Stimulated activated naive CD8-positive, alpha-beta T cell treated with anti-CD3 and anti-CD28 coated beads, Interleukin-15, Interleukin-2, amounts not matched to agents 100 ng/mL and 50 ng/mL, for 24 hours (primary cell): ENCODE results near the gene ATP10B.
"Not testable (repeated sequence)": the region's sequence is repeated elsewhere in the genome, so short reads cannot be mapped to it uniquely, and the experiment has no call there.

Experiments
- H3K27ac Mint-ChIP-seq: one replicate; pipeline ENCODE4 v1.8.0; 2021; ENCODE audit warnings: mild to moderate bottlenecking, mixed read lengths
- H3K27me3 Mint-ChIP-seq: one replicate; pipeline ENCODE4 v1.8.0; 2021; ENCODE audit warnings: mixed read lengths
- H3K36me3 Mint-ChIP-seq: one replicate; pipeline ENCODE4 v1.8.0; 2021; ENCODE audit warnings: low read depth, mixed read lengths
- H3K4me1 Mint-ChIP-seq: one replicate; pipeline ENCODE4 v1.8.0; 2021; ENCODE audit warnings: low read depth, mixed read lengths
- H3K4me3 Mint-ChIP-seq: one replicate; pipeline ENCODE4 v1.8.0; 2021; ENCODE audit warnings: mild to moderate bottlenecking, mixed read lengths
- H3K9me3 Mint-ChIP-seq: one replicate; pipeline ENCODE4 v1.8.0; 2021; ENCODE audit warnings: mixed read lengths

ATP10B gene

DNA sequence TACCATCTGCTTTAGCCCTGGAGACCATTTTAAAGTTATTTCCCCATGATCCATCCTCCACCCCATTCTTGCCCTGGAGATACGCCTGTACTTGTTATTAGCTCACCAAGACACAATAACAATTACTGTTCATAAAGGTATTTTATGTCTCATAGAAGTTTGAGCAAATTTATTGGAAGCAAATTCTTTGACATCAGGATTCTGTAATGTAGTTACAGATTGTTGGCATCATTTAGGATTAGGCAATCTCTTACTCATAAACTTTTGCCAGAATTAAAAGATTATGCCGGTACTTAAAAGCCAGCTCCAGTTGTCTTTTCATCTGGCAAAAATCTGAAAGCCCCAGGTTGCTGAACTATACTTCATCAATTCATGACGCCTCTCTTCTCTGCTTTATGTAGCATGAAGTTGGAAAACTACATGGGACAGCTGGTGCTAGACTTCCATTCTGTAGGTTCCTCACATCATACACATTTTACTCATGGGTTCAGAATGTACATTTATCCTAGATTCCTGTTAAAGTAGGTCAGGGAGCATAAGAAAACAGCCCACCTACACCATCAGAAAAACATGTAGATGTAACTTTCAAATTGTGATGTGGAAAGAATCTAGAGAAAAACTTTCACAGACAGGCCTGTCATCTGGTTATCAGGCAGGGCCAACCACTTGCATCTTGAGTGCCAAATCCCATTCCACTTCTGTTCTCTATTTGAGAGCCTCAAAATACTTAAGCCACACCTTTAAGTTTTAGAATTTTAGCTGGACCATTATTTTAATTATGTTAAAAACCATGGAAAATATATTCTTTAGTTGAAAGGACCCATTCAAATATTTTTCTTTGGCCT is 14.0 kb downstream of the ATP10B start:
- H3K4me3 Mint-ChIP-seq, result no peak overlapping the region
- H3K27me3 Mint-ChIP-seq, result peaks cover 4% of the 10 kb centered on the region
- H3K36me3 Mint-ChIP-seq, result no peaks in the 10 kb centered on the region
- H3K4me1 Mint-ChIP-seq, result peaks cover 2% of the 10 kb centered on the region
- no peak overlapping the region for H3K27ac Mint-ChIP-seq
- H3K9me3 Mint-ChIP-seq, result peaks cover 8% of the 10 kb centered on the region

DNA sequence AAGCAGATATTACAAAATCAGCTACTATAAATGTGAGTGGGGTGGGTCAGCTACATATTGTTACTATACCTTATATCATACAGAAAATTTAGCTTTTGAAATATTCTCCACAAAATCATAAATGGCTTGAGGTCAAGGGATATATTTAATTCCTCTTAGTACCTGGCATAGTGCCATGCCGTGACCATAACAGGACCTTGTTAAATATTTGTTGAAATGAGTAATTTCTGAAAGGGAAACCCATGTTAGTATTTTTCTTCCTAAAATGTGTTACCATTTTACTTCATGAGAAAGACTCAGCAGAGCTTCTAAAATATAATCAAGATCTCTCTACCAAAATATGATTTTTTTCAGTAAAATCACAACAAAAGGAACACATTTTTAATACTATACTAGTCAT is 14.8 kb downstream of the ATP10B start:
- peaks cover 14% of the 10 kb centered on the region for H3K9me3 Mint-ChIP-seq
- peaks cover 4% of the 10 kb centered on the region for H3K27me3 Mint-ChIP-seq
- no peaks in the 10 kb centered on the region for H3K36me3 Mint-ChIP-seq
- H3K4me1 Mint-ChIP-seq, result no peaks in the 10 kb centered on the region
- no peak overlapping the region for H3K27ac Mint-ChIP-seq
- H3K4me3 Mint-ChIP-seq, result no peak overlapping the region

- no peaks in the 10 kb centered on the region for H3K4me1 Mint-ChIP-seq
- H3K27ac Mint-ChIP-seq, result no peak overlapping the region
- H3K27me3 Mint-ChIP-seq, result no peaks in the 10 kb centered on the region
- no peaks in the 10 kb centered on the region for H3K36me3 Mint-ChIP-seq
- peaks cover 16% of the 10 kb centered on the region for H3K9me3 Mint-ChIP-seq
- no peak overlapping the region for H3K4me3 Mint-ChIP-seq
Observed at GRCh38 chr5:160835818-160836528, 16.0 kb downstream of the ATP10B start.

DNA sequence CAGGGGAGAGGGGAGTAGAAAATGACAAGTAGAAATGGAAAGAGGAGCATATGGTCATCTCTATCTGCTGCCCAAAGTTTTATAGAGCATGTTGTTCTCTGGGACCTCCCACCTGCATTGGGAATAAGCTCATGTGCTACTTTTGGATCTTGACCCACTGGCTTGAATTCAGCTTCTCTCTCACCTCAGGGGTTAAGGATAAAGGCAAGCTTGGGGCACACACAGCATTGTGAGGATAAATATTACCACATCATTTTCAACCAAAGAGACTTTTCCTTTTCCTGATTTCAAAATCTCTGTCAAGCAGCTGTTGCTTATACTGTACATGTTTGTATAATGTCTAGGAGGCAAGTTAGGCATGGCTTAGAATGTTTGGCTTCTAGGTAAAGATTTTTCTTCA is 16.6 kb downstream of the ATP10B start:
- no peaks in the 10 kb centered on the region for H3K4me1 Mint-ChIP-seq
- H3K27ac Mint-ChIP-seq, result no peak overlapping the region
- H3K9me3 Mint-ChIP-seq, result peaks cover 19% of the 10 kb centered on the region
- no peak overlapping the region for H3K4me3 Mint-ChIP-seq
- no peaks in the 10 kb centered on the region for H3K36me3 Mint-ChIP-seq
- H3K27me3 Mint-ChIP-seq, result no peaks in the 10 kb centered on the region

- Mint-ChIP-seq H3K4me3 (no peak overlapping the region), H3K36me3 (no peaks in the 10 kb centered on the region), H3K27ac (no peak overlapping the region), H3K4me1 (no peaks in the 10 kb centered on the region), H3K9me3 (peaks cover 19% of the 10 kb centered on the region), H3K27me3 (no peaks in the 10 kb centered on the region)
Observed at GRCh38 chr5:160833806-160834205, 18.2 kb downstream of the ATP10B start.

DNA sequence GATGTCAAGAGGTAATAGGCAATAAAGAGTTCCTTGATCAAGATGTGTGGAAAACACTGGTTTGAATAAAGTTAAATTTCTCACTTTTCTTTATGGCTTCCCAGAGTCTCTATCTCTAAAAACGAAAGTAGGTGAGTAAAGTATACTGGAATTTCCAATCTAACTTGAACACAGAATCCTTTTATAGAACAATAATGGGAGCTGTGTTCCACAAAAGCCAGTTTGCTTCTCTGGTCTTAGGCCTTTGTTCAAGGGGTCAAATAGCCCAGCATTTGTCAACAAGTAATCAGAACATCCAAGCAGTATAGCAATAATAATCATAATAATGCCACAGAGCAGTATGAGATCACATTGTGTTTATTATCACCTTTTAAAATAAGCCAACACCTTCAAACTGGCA is 20.2 kb downstream of the ATP10B start:
- Mint-ChIP-seq H3K4me1 (no peaks in the 10 kb centered on the region), H3K9me3 (peaks cover 19% of the 10 kb centered on the region), H3K36me3 (no peaks in the 10 kb centered on the region), H3K4me3 (no peak overlapping the region), H3K27me3 (no peaks in the 10 kb centered on the region), H3K27ac (no peak overlapping the region)

- H3K4me1 Mint-ChIP-seq, result no peaks in the 10 kb centered on the region
- no peak overlapping the region for H3K4me3 Mint-ChIP-seq
- H3K27ac Mint-ChIP-seq, result no peak overlapping the region
- H3K27me3 Mint-ChIP-seq, result no peaks in the 10 kb centered on the region
- H3K9me3 Mint-ChIP-seq, result peaks cover 27% of the 10 kb centered on the region
- H3K36me3 Mint-ChIP-seq, result no peaks in the 10 kb centered on the region
Observed at GRCh38 chr5:160824301-160825001, 27.6 kb downstream of the ATP10B start.

DNA sequence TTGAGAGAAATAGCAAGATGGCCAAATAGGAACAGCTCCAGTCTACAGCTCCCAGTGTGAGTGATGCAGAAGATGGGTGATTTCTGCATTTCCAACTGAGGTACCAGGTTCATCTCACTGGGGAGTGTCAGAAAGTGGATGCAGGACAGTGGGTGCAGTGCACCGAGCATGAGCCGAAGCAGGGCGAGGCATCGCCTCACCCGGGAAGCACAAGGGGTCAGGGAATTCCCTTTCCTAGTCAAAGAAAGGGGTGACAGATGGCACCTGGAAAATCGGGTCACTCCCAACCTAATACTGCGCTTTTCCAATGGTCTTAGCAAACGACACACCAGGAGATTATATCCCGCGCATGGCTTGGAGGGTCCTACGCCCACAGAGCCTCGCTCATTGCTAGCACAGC is 39.0 kb downstream of the ATP10B start:
- not testable (repeated sequence) for H3K27me3 Mint-ChIP-seq, H3K27ac Mint-ChIP-seq, H3K4me3 Mint-ChIP-seq, H3K4me1 Mint-ChIP-seq, H3K36me3 Mint-ChIP-seq, H3K9me3 Mint-ChIP-seq

DNA sequence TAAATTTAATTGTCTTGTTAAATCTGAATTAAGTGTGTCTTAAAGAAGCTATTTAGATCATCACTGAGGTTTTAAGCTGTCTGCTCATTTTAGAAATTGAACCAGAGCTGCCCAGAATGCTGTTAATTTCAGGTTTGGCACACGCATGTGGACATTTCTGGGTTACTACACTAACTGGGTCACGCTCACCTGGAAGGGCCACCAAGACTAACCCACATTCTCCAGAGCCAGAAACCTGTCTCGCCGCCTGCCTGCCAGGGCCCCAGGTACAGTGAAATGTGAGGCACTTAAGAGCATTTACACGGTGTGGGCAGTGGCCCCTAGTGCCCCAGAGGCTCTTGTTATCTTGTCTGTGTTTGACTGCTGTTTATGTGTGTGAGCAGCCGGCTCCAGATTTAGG is 46.6 kb downstream of the ATP10B start:
- no peak overlapping the region for H3K27ac Mint-ChIP-seq
- H3K4me3 Mint-ChIP-seq, result no peak overlapping the region
- no peaks in the 10 kb centered on the region for H3K9me3 Mint-ChIP-seq
- H3K27me3 Mint-ChIP-seq, result peaks cover 3% of the 10 kb centered on the region
- no peaks in the 10 kb centered on the region for H3K36me3 Mint-ChIP-seq
- H3K4me1 Mint-ChIP-seq, result no peaks in the 10 kb centered on the region

- H3K9me3 Mint-ChIP-seq, result no peaks in the 10 kb centered on the region
- H3K4me3 Mint-ChIP-seq, result no peak overlapping the region
- H3K27me3 Mint-ChIP-seq, result no peaks in the 10 kb centered on the region
- peaks cover 5% of the 10 kb centered on the region for H3K4me1 Mint-ChIP-seq
- H3K36me3 Mint-ChIP-seq, result no peaks in the 10 kb centered on the region
- H3K27ac Mint-ChIP-seq, result no peak overlapping the region
Observed at GRCh38 chr5:160802592-160802991, 49.4 kb downstream of the ATP10B start.

DNA sequence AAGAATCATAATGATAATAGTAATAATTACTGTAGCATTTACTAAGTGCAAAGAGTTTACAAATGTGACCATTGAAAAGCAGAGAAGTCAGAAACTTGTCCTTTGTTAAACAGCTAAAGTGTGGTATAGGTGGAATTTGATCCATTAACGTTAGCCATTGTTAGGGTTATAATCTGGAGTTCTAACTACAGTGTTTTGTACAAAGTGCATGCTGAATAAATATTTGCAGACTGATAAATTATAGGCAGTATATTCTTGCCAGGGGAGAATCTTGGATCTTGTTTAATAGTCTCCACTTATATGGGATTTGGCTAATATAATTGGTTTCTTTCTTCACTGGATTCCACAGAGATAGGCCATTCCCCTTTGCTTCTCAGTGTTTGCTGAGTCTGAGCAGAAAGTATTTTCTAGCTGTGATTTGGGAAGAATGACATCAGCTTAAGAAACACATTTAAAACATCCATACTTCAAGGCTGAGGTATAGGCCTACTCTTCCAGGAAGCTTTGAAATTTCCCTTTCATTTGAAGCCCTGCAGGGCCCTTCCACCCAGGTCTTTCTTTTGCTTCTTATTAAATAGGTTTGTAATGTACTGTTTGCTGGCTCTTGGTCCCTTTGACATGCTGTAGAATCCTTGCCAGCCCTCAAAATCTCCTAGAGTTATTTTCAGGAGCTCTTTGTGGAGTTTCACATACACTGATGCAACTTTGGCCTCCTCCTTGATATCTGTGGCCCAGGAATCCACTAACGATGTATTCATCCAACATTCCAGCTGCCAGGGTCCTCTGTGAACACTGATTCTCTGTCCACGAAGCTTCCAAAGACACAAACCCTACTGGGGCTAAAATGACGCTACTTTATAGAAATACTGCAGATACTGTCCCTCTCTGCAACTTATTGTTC is 51.4 kb downstream of the ATP10B start:
- Mint-ChIP-seq H3K36me3 (no peaks in the 10 kb centered on the region), H3K27ac (no peak overlapping the region), H3K4me1 (peaks cover 5% of the 10 kb centered on the region), H3K4me3 (no peak overlapping the region), H3K27me3 (no peaks in the 10 kb centered on the region), H3K9me3 (no peaks in the 10 kb centered on the region)

GRCh38 chr5:160799184-160799583 is 52.8 kb downstream of the ATP10B start:
- Mint-ChIP-seq H3K36me3 (no peaks in the 10 kb centered on the region), H3K27ac (no peak overlapping the region), H3K27me3 (no peaks in the 10 kb centered on the region), H3K4me3 (no peak overlapping the region), H3K9me3 (no peaks in the 10 kb centered on the region), H3K4me1 (peaks cover 5% of the 10 kb centered on the region)

DNA sequence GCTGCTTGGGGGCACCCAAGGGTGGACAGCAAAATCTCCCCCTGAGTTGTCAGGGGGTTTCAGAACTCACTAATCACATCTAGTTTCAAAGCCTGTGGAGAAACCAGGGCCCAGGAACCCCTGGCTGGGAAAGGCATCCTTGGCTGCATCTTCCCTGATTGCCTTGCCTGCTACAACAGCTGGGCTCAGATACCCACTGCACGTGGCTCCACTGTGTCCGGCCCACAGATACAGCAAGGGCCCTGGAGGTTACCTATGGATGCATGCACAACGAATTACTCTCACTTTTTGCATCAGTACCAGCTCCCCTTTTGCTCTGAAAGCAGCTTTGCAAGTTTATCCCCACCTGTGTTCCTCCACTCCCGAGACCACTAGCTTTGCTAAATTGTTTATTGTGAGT is 55.0 kb downstream of the ATP10B start:
- H3K36me3 Mint-ChIP-seq, result no peaks in the 10 kb centered on the region
- no peak overlapping the region for H3K4me3 Mint-ChIP-seq
- peaks cover 5% of the 10 kb centered on the region for H3K4me1 Mint-ChIP-seq
- no peaks in the 10 kb centered on the region for H3K9me3 Mint-ChIP-seq
- H3K27ac Mint-ChIP-seq, result no peak overlapping the region
- H3K27me3 Mint-ChIP-seq, result no peaks in the 10 kb centered on the region

GRCh38 chr5:160793530-160793899 is 58.5 kb downstream of the ATP10B start:
- peaks cover 5% of the 10 kb centered on the region for H3K4me1 Mint-ChIP-seq
- H3K4me3 Mint-ChIP-seq, result no peak overlapping the region
- no peak overlapping the region for H3K27ac Mint-ChIP-seq
- no peaks in the 10 kb centered on the region for H3K36me3 Mint-ChIP-seq
- H3K27me3 Mint-ChIP-seq, result no peaks in the 10 kb centered on the region
- no peaks in the 10 kb centered on the region for H3K9me3 Mint-ChIP-seq
